ENCODE results near the gene ATP6V1G3. TPM values are rescaled to one million over a fixed set of nuclear protein-coding genes. Genes with fewer than 3 reads are reported as not detected.

Gene ATP6V1G3
- total RNA-seq, 2 donors from 2014 or later, result not detected

- Histone ChIP-seq H3K4me1 (no peaks in the 10 kb centered on the region), H3K27ac (no peak overlapping the region), H3K36me3 (replicated peaks in 1 of 2; ENCODE audit: insufficient read depth in 1 of 2, low read depth in 2 of 2) (no peaks in the 10 kb centered on the region), H3K9me3 (no peaks in the 10 kb centered on the region), H3K27me3 (no peaks in the 10 kb centered on the region), H3K4me3 (no peak overlapping the region)
- no peak for ATAC-seq
- TF ChIP-seq CTCF (IDR thresholded peaks at IDR 0.05) (no peak), POLR2A (IDR thresholded peaks at IDR 0.05) (no peak)
- intact Hi-C loops (cut with DNase I), result no loop called here
- DNase-seq, result no peak
Observed at GRCh38 chr1:198535631-198536030, 4.8 kb downstream of the ATP6V1G3 start.

- Histone ChIP-seq H3K9me3 (no peaks in the 10 kb centered on the region), H3K4me1 (no peaks in the 10 kb centered on the region), H3K27ac (no peak overlapping the region), H3K27me3 (no peaks in the 10 kb centered on the region), H3K4me3 (no peak overlapping the region), H3K36me3 (replicated peaks in 1 of 2; ENCODE audit: insufficient read depth in 1 of 2, low read depth in 2 of 2) (no peaks in the 10 kb centered on the region)
- intact Hi-C loops (cut with DNase I), result no loop called here
- no peak for ATAC-seq
- TF ChIP-seq CTCF (IDR thresholded peaks at IDR 0.05) (no peak), POLR2A (IDR thresholded peaks at IDR 0.05) (no peak)
- no peak for DNase-seq
- 27 to 40% methylated on average over 1 of the region's 1 CpG for WGBS, 2 donors
Observed at GRCh38 chr1:198534548-198535418, 5.7 kb downstream of the ATP6V1G3 start.

DNA sequence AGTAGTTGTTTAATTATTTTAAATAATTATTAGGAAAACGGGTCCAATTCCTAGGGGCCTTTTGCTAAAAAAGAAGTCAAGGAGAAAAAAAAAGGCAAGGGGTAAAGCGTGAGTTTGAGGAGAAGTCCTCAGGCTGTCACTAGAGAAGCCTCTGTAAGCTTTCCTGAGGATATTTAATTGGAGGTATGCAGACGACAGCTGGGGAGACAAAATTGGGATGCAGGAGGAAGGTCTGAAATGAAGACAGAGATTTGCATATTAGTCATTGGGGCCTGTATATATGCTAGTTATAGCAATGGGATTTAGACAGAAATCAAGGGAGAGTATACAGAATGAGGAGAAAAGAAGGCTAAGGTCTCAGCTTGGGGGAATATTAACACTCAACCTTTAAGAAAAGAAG, 8.6 kb downstream of the ATP6V1G3 start:
- no peaks in the 10 kb centered on the region for H3K36me3 ChIP-seq (replicated peaks in 1 of 2; ENCODE audit: insufficient read depth in 1 of 2, low read depth in 2 of 2)
- H3K4me3 ChIP-seq, result no peak overlapping the region
- intact Hi-C loops (cut with DNase I), result no loop called here
- H3K27me3 ChIP-seq, result no peaks in the 10 kb centered on the region
- WGBS, 2 donors, result 64 to 78% methylated on average over 3 of the region's 3 CpGs
- DNase-seq (no peak), ATAC-seq (no peak)
- no peak overlapping the region for H3K27ac ChIP-seq
- H3K4me1 ChIP-seq, result no peaks in the 10 kb centered on the region
- no peaks in the 10 kb centered on the region for H3K9me3 ChIP-seq
- TF ChIP-seq CTCF (IDR thresholded peaks at IDR 0.05) (no peak), POLR2A (IDR thresholded peaks at IDR 0.05) (no peak)

DNA sequence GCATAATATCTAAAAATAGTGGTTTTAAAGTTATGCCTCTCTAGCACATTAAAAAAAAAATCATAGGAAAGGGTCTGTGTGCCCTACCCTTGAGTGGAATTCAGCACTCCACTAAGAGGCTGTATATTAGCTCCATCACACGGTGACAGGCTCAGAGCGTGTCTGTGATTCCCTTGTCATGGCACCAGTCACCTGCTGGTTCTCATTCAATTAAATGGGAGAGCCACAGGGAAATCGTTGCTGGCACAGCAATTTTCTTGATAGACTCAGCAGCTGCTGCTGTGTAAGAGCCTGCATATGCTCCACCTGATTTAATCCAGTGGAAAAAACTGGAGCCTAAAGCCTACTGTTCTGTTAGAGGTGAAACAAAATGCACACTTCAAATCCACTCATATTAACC, 9.5 kb downstream of the ATP6V1G3 start:
- Histone ChIP-seq H3K27me3 (no peaks in the 10 kb centered on the region), H3K4me3 (no peak overlapping the region), H3K9me3 (no peaks in the 10 kb centered on the region), H3K36me3 (replicated peaks in 1 of 2; ENCODE audit: insufficient read depth in 1 of 2, low read depth in 2 of 2) (no peaks in the 10 kb centered on the region), H3K27ac (no peak overlapping the region), H3K4me1 (no peaks in the 10 kb centered on the region)
- no peak for DNase-seq
- WGBS, 2 donors, result 56% methylated on average over 3 of the region's 3 CpGs
- TF ChIP-seq POLR2A (IDR thresholded peaks at IDR 0.05) (no peak), CTCF (IDR thresholded peaks at IDR 0.05) (no peak)
- intact Hi-C loops (cut with DNase I), result no loop called here
- ATAC-seq, result no peak

DNA sequence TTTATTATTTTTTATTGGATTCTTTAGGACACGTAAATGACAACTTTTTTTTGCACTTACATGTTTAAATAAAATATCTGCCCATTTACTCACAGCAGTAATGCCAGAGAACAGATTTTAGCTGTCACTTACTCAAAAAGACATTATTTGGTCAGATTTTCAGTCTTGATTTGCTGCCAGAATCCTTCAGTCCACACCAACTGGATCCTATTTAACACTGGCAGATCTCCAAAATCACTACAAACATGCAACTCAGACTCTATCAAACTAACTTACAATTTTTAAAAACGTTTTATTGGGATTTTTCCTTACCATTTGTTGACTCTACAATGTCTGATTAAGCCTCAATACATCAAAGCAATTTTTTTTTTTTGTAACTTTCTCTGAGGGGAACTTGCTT, 11.1 kb downstream of the ATP6V1G3 start:
- DNase-seq, result no peak
- Histone ChIP-seq H3K27ac (no peak overlapping the region), H3K4me1 (no peaks in the 10 kb centered on the region), H3K27me3 (no peaks in the 10 kb centered on the region), H3K4me3 (no peak overlapping the region), H3K9me3 (no peaks in the 10 kb centered on the region), H3K36me3 (replicated peaks in 1 of 2; ENCODE audit: insufficient read depth in 1 of 2, low read depth in 2 of 2) (no peaks in the 10 kb centered on the region)
- WGBS, 2 donors, result 40 to 43% methylated on average over 2 of the region's 2 CpGs
- no peak for ATAC-seq
- intact Hi-C loops (cut with DNase I), result no loop called here
- no peak for TF ChIP-seq CTCF (IDR thresholded peaks at IDR 0.05)
- no peak for TF ChIP-seq POLR2A (IDR thresholded peaks at IDR 0.05)

Data from body of pancreas (tissue), 4 donors.